22Rv1 (cell line): Measurements from ENCODE around the gene LCE2A.

ENCODE experiments used
- H3K27ac ChIP-seq: fragments of 450-650 bp; 2 replicates; pipeline ENCODE4 v1.5.1; 2017
- ZFX ChIP-seq: fragments of 450-650 bp; IDR thresholded peaks from 2 replicates; pipeline ENCODE4 v1.6.1; 2017; ENCODE audit warnings: antibody characterized with exemption, borderline replicate concordance
- TF ChIP-seq, protein P1 (sequence below): fragments of 450-650 bp; IDR thresholded peaks from 2 replicates; pipeline ENCODE4 v1.5.1; 2017; ENCODE audit warnings: mild to moderate bottlenecking

LCE2A gene

DNA sequence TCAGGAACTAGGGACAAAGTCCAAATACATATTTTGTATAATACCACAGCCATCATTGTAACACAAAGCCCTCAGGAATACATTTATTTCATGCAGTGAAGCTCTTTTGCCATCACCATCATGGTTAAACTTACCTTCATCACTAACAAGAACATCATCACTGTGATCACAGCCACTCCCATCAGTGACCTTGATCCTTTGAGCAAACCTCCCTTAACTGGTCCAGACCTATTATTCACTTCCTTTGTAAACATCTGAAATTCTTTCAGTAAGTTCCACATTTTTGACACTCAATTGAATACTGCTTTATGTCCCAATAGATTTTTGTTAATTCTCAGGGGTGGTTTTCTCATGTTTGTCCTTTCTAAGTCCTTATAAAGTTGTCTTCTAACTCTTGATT is 43.5 kb downstream of the LCE2A start:
- no peak for TF ChIP-seq ZFX
- TF ChIP-seq, protein P1, sequence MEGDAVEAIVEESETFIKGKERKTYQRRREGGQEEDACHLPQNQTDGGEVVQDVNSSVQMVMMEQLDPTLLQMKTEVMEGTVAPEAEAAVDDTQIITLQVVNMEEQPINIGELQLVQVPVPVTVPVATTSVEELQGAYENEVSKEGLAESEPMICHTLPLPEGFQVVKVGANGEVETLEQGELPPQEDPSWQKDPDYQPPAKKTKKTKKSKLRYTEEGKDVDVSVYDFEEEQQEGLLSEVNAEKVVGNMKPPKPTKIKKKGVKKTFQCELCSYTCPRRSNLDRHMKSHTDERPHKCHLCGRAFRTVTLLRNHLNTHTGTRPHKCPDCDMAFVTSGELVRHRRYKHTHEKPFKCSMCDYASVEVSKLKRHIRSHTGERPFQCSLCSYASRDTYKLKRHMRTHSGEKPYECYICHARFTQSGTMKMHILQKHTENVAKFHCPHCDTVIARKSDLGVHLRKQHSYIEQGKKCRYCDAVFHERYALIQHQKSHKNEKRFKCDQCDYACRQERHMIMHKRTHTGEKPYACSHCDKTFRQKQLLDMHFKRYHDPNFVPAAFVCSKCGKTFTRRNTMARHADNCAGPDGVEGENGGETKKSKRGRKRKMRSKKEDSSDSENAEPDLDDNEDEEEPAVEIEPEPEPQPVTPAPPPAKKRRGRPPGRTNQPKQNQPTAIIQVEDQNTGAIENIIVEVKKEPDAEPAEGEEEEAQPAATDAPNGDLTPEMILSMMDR: no peak
- no peak overlapping the region for H3K27ac ChIP-seq

DNA sequence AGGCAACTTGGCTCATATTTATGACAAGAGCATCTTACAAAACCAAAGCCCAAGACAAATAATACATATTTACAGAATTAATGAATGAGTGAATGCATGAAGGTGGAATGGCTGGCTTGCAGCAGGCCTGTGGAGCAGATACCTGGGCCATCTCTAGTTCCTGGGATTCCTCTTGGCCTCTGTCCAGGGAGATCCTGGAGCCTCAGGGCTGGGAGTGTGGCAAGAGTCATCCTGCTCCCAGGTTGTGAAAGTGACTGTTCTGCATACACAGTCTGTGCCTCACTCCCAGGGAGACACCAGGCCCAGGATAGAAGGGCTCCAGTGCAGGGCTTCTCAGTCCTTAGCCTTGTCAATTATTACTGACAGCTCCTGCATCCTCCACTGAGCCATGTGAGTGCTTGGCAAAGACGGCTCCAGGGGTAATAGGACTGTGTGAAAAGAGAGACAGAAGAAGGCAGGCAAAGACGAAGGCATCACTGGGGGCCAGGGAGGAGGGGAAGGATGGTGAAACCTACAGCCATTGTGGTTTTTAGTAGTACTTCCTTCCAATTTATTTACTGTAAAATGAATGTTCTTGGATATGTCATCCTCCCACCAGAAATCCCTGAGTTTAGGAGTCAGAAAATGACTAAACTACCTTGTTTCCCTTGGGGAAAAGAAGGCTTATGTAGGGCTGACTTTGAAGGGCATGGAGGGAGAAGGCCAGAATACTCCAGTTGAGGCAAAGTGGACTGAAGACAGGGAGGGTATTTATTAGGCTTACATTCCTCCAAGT is 45.4 kb downstream of the LCE2A start:
- TF ChIP-seq, protein P1: no peak
- no peak for TF ChIP-seq ZFX
- no peak overlapping the region for H3K27ac ChIP-seq

DNA sequence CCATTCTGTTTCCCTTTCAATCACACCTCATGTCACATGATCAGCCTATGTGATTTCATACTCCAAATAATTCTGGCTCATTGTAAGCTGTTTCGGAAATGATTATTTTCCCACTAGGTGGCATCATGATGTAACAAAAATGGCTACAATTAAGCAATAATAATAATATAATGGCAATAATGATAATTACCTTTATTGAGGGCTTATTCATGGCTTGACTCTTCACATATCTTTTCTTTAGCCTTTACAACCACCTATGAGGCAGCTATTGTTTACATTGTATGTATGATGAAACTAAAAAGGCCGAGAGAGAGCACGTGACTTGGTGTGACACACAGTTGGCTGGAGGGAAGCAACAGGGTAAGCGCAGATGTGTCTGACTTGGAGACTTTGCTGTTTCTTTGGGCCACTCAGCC is 47.2 kb downstream of the LCE2A start:
- no peak for TF ChIP-seq ZFX
- TF ChIP-seq, protein P1: peak; percentile 44
- no peak overlapping the region for H3K27ac ChIP-seq

DNA sequence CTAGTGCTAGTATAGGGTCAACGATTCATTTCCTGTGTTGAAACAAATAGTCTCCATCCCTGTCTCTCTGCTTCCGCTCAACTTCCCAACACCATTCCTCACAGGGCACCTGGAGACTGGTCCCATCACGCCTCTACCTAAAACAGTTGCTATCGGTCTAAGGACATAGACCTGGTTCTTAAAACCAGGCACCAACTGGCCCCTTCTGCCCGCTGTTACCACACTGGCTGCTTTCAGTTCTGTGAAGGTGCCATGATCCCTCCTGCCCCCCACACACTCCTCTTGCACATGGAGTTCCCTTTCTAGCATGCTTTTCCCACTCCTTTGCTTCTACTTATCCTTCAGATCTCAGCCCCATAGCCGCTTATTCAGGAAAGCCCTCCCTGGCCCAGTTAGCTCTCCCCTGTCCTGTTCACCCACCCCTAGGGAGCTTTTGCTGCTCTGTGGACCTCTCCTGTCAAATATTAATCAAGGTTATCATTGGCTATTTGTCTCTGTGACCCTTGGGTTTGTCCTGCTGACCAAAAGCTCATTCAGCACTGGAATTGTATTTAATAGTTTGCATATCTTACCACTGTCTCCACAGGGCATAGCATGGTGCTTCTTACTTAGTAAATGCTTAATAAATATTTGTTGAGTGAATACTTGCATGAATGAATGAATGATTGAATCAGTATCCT is 47.8 kb downstream of the LCE2A start:
- TF ChIP-seq, protein P1: no peak
- TF ChIP-seq ZFX: no peak
- H3K27ac ChIP-seq: no peak overlapping the region

- H3K27ac ChIP-seq: no peak overlapping the region
- TF ChIP-seq, protein P1: no peak
- TF ChIP-seq ZFX: no peak
Observed at GRCh38 chr1:152747831-152748230, 49.7 kb downstream of the LCE2A start.
